SK-N-SH (cell line): ENCODE data around the gene ASAH2B. TPM values are rescaled to one million over a fixed set of nuclear protein-coding genes. Genes with fewer than 3 reads are reported as not detected.
"Not testable (repeated sequence)": the region's sequence is repeated elsewhere in the genome, so short reads cannot be mapped to it uniquely, and the experiment has no call there.

ENCODE experiments used
- CTCF ChIA-PET: fragments of 300-600, 350-600 bp; formaldehyde crosslinking; extraction: SDS; loops from one replicate; lab custom pipeline; 2021; lab: Yijun Ruan, JAX
- POLR2A ChIA-PET: fragments of 350-600 bp; sonication (Branson Sonifier 250); formaldehyde crosslinking; extraction: SDS; loops from one replicate; lab custom pipeline; 2020; ENCODE audit warnings: antibody characterized with exemption, inconsistent platforms; lab: Yijun Ruan, JAX
- DNase-seq: peaks from one replicate; pipeline ENCODE4 v3.0.0; 2012
- H2AFZ ChIP-seq: fragments of 200-600 bp; sonication (generic); 2 replicates; pipeline ENCODE4 v1.8.1; 2016; ENCODE audit warnings: antibody characterized with exemption, mild to moderate bottlenecking, low read depth
- H3F3A ChIP-seq: fragments of 200-600 bp; sonication (generic); replicated peaks from 2 replicates; pipeline ENCODE3; 2016; ENCODE audit warnings: antibody characterized with exemption, mild to moderate bottlenecking; ENCODE audit not compliant: insufficient read depth
- H3K27ac ChIP-seq, 2 experiments: fragments of 200-500 bp in 1 of 2; fragments of 200-600 bp in 1 of 2; sonication (Bioruptor generic) in 1 of 2; sonication (generic), shearing (Covaris generic) in 1 of 2; 2 replicates each; pipeline versions ENCODE4 v1.5.1 to v1.6.1; 2014 to 2016; ENCODE audit warnings: low read depth in 2 of 2, inconsistent platforms in 1 of 2, low read length in 1 of 2, mild to moderate bottlenecking in 1 of 2, mixed read lengths in 1 of 2
- H3K27me3 ChIP-seq: fragments of 200-600 bp; sonication (generic), shearing (Covaris generic); 2 replicates; pipeline ENCODE4 v1.6.1; 2016; ENCODE audit warnings: mixed run types; ENCODE audit not compliant: insufficient read depth
- H3K36me3 ChIP-seq, 2 experiments: fragments of 200-500 bp in 1 of 2; fragments of 200-600 bp in 1 of 2; sonication (Bioruptor generic) in 1 of 2; sonication (generic) in 1 of 2; replicated peaks in 1 of 2; 2 replicates each; pipeline versions ENCODE3 to v1.5.1; 2014 to 2016; ENCODE audit warnings: low read length in 1 of 2, mild to moderate bottlenecking in 1 of 2; ENCODE audit not compliant: insufficient read depth in 2 of 2, control insufficient read depth in 1 of 2
- H3K4me1 ChIP-seq, 2 experiments: fragments of 200-500 bp in 1 of 2; fragments of 200-600 bp in 1 of 2; sonication (Bioruptor generic) in 1 of 2; sonication (generic), shearing (Covaris generic) in 1 of 2; 2 replicates each; pipeline versions ENCODE4 v1.5.1 to v1.6.1; 2014 to 2016; ENCODE audit warnings: low read depth in 1 of 2, low read length in 1 of 2, mixed run types in 1 of 2; ENCODE audit not compliant: insufficient read depth in 2 of 2, control insufficient read depth in 1 of 2
- H3K4me2 ChIP-seq: fragments of 200-600 bp; sonication (generic), shearing (Covaris generic); 2 replicates; pipeline ENCODE4 v1.6.1; 2017; ENCODE audit warnings: mixed run types
- H3K4me3 ChIP-seq, 2 experiments: fragments of 200-500 bp in 1 of 2; fragments of 200-600 bp in 1 of 2; sonication (Bioruptor generic) in 1 of 2; sonication (generic), shearing (Covaris generic) in 1 of 2; 2 replicates each; pipeline versions ENCODE4 v1.5.1 to v1.8.1; 2014 to 2016; ENCODE audit warnings: low read depth in 2 of 2, inconsistent platforms in 1 of 2, low read length in 1 of 2, mild to moderate bottlenecking in 1 of 2, mixed read lengths in 1 of 2, moderate library complexity in 1 of 2
- H3K79me2 ChIP-seq: fragments of 200-600 bp; sonication (generic); 2 replicates; pipeline ENCODE4 v1.8.1; 2017; ENCODE audit warnings: mild to moderate bottlenecking; ENCODE audit not compliant: insufficient read depth
- H3K9ac ChIP-seq: fragments of 200-600 bp; sonication (generic); 2 replicates; pipeline ENCODE4 v1.6.1; 2017; ENCODE audit warnings: mixed run types
- H3K9me2 ChIP-seq: fragments of 200-600 bp; sonication (generic); 2 replicates; pipeline ENCODE4 v1.6.1; 2017; ENCODE audit warnings: mixed run types
- H3K9me3 ChIP-seq: fragments of 200-600 bp; sonication (generic); 2 replicates; pipeline ENCODE4 v1.6.1; 2017; ENCODE audit warnings: mixed run types, mild to moderate bottlenecking, moderate library complexity
- H4K20me1 ChIP-seq: fragments of 200-600 bp; sonication (generic); 2 replicates; pipeline ENCODE4 v1.6.1; 2017; ENCODE audit warnings: mild to moderate bottlenecking, mixed run types; ENCODE audit not compliant: insufficient read depth
- CHD2 ChIP-seq: fragments of 150-350 bp; IDR thresholded peaks from 2 replicates; pipeline ENCODE4 v1.6.1; 2018; ENCODE audit warnings: low read length; ENCODE audit not compliant: partially characterized antibody
- ELF1 ChIP-seq: IDR thresholded peaks from 2 replicates; pipeline ENCODE4 v1.4.0; 2012
- FOXJ3 ChIP-seq: sonication (generic); formaldehyde crosslinking; IDR thresholded peaks from 2 replicates; pipeline ENCODE4 v1.5.1; 2020; ENCODE audit warnings: mild to moderate bottlenecking, missing genetic modification reagents
- GABPA ChIP-seq: IDR thresholded peaks from 2 replicates; pipeline ENCODE4 v1.4.0; 2012; ENCODE audit warnings: low read depth, mild to moderate bottlenecking
- IRF3 ChIP-seq: fragments of 150-350 bp; IDR thresholded peaks from 2 replicates; pipeline ENCODE4 v1.6.1; 2016; ENCODE audit warnings: mild to moderate bottlenecking, low read depth, low read length
- JUND ChIP-seq: IDR thresholded peaks from 2 replicates; pipeline ENCODE4 v1.4.0; 2012
- MAX ChIP-seq: IDR thresholded peaks from 2 replicates; pipeline ENCODE4 v1.4.0; 2012; ENCODE audit warnings: low read depth
- MEF2A ChIP-seq: IDR thresholded peaks from 2 replicates; pipeline ENCODE4 v1.4.0; 2012; ENCODE audit warnings: low read depth, borderline replicate concordance
- MXI1 ChIP-seq: IDR thresholded peaks from 2 replicates; pipeline ENCODE4 v1.6.1; 2012; ENCODE audit warnings: mild to moderate bottlenecking, low read depth, low read length, improper control_type of control experiment
- NFIC ChIP-seq: IDR thresholded peaks from 2 replicates; pipeline ENCODE4 v1.4.0; 2012; ENCODE audit warnings: borderline replicate concordance
- NRF1 ChIP-seq: IDR thresholded peaks from 2 replicates; pipeline ENCODE4 v1.6.1; 2012; ENCODE audit warnings: low read depth, mild to moderate bottlenecking, low read length
- POLR2AphosphoS5 ChIP-seq: IDR thresholded peaks from 2 replicates; pipeline ENCODE4 v1.6.1; 2012; ENCODE audit warnings: low read depth, low read length
- RAD21 ChIP-seq: IDR thresholded peaks from 2 replicates; pipeline ENCODE4 v1.6.1; 2012; ENCODE audit warnings: mild to moderate bottlenecking, low read length
- RCOR1 ChIP-seq: fragments of 150-350 bp; IDR thresholded peaks from 2 replicates; pipeline ENCODE4 v1.6.1; 2017; ENCODE audit warnings: antibody characterized with exemption, low read length
- RXRA ChIP-seq: IDR thresholded peaks from 2 replicates; pipeline ENCODE4 v1.4.0; 2012; ENCODE audit warnings: low read depth, mild to moderate bottlenecking, borderline replicate concordance
- SIN3A ChIP-seq: IDR thresholded peaks from 2 replicates; pipeline ENCODE4 v1.6.1; 2012; ENCODE audit warnings: low read depth, mild to moderate bottlenecking, low read length, moderate library complexity, borderline replicate concordance
- SMC3 ChIP-seq: IDR thresholded peaks from 2 replicates; pipeline ENCODE4 v1.6.1; 2012; ENCODE audit warnings: low read depth, low read length, improper control_type of control experiment
- TAF1 ChIP-seq: IDR thresholded peaks from 2 replicates; pipeline ENCODE4 v1.6.1; 2012; ENCODE audit warnings: low read depth, mild to moderate bottlenecking, low read length, moderate library complexity, borderline replicate concordance
- YY1 ChIP-seq: IDR thresholded peaks from 2 replicates; pipeline ENCODE4 v1.4.0; 2012; ENCODE audit warnings: low read depth, mild to moderate bottlenecking
- WGBS: methylation state at CpG from one replicate; pipeline ENCODE4 v1.1.6; 2017; ENCODE audit warnings: low lambda C conversion rate; 5-methylcytosine and 5-hydroxymethylcytosine counted together
- polyA plus RNA-seq, 3 experiments: library from polyadenylated mRNA; depleted of rRNA; stranded (reverse); fragments of >200 nt; gene quantifications; 2 replicates each; pipeline ENCODE4 v1.2.3, GENCODE V29; 2012

ASAH2B gene
- polyA plus RNA-seq (2012; rRNA removed) = 5.5 and 7.0 TPM in 2 replicates
- polyA plus RNA-seq (2012; cell fraction: cytosol; rRNA removed) = 4.8 and 5.1 TPM in 2 replicates
- 2.1 and 5.0 TPM in 2 replicates for polyA plus RNA-seq (2012; cell fraction: nucleus; rRNA removed)

GRCh38 chr10:50739618-50740292, at the start of gene ASAH2B:
Gene ASAH2B, plus strand, starts transcription at chr10:50739936. Its CDS starts 5,195 bp downstream, at chr10:50745131.
- Histone ChIP-seq H3K27me3 (no peaks in the 10 kb centered on the region), H3K79me2 (peaks cover 10% of the 10 kb centered on the region), H3K4me1 (peaks cover 3 to 5% of the 10 kb centered on the region in 2 experiments; a peak in 1 of 4 replicates), H3K4me3 (peak within 1 kb of the TSS; percentile 67 to 77), H3K9me2 (no peaks in the 10 kb centered on the region), H3K9ac (peak within 1 kb of the TSS; percentile 76), H3K36me3 (no peaks in the 10 kb centered on the region), H4K20me1 (no peaks in the 10 kb centered on the region), H3K27ac (peak within 1 kb of the TSS; percentile 77 to 93), H3K9me3 (no peaks in the 10 kb centered on the region), H3F3A (peaks cover 7% of the 10 kb centered on the region), H2AFZ (peak within 1 kb of the TSS; percentile 89), H3K4me2 (peak within 1 kb of the TSS; percentile 89)
- TF ChIP-seq POLR2AphosphoS5 (peak; percentile 74; the same call in 1 of the 2 replicates), RAD21 (no peak), ELF1 (no peak; the same call in 1 of the 2 replicates), RXRA (no peak), SMC3 (no peak), MEF2A (no peak), FOXJ3 (CRISPR knock-in tag) (0 out of 2 replicates have a peak, but pooled peaks have one; percentile 60), CHD2 (peak; percentile 27), NRF1 (peak; percentile 30; the same call in 1 of the 2 replicates), RCOR1 (no peak), MXI1 (0 out of 2 replicates have a peak, but pooled peaks have one; percentile 34), JUND (no peak), GABPA (peak; percentile 85), TAF1 (peak; percentile 55; the same call in 1 of the 2 replicates), YY1 (no peak), SIN3A (peak; percentile 54; the same call in 1 of the 2 replicates), MAX (peak; percentile 85), NFIC (peak; percentile 53; the same call in 1 of the 2 replicates), IRF3 (no peak)
- 0% methylated on average over 15 of the region's 62 CpGs for WGBS
- ChIA-PET POLR2A (interaction anchor here (1.1 kb wide), 1 partner anchor 80 kb away, joined by 3 read pairs; no protein-coding TSS in a partner anchor), CTCF (no interaction called here)
- DNase-seq = peak; percentile 77

- H3K79me2 ChIP-seq, H3F3A ChIP-seq, H3K4me2 ChIP-seq, H3K27me3 ChIP-seq, POLR2A ChIA-PET, DNase-seq, H3K27ac ChIP-seq, H3K9ac ChIP-seq, CTCF ChIA-PET, H3K9me2 ChIP-seq, H3K36me3 ChIP-seq, H3K9me3 ChIP-seq, H2AFZ ChIP-seq, H3K4me3 ChIP-seq, H4K20me1 ChIP-seq, H3K4me1 ChIP-seq: not testable (repeated sequence)
- WGBS = no CpG with 5 or more reads among the region's 4 CpGs
Observed at GRCh38 chr10:50697819-50698218, 41.9 kb upstream of the ASAH2B start.

GRCh38 chr10:50701947-50702346, 37.8 kb upstream of the ASAH2B start:
- H3K27ac ChIP-seq, H3K27me3 ChIP-seq, CTCF ChIA-PET, POLR2A ChIA-PET, H3F3A ChIP-seq, H3K4me3 ChIP-seq, H3K36me3 ChIP-seq, H4K20me1 ChIP-seq, H3K4me1 ChIP-seq, H3K79me2 ChIP-seq, H3K9ac ChIP-seq, H2AFZ ChIP-seq, H3K9me3 ChIP-seq, H3K9me2 ChIP-seq, H3K4me2 ChIP-seq, DNase-seq: not testable (repeated sequence)
- no CpG with 5 or more reads among the region's 5 CpGs for WGBS

- H3K4me2 ChIP-seq, H3K9me3 ChIP-seq, H3K4me1 ChIP-seq, H3F3A ChIP-seq, H3K9ac ChIP-seq, H3K79me2 ChIP-seq, H2AFZ ChIP-seq, H3K9me2 ChIP-seq, H3K4me3 ChIP-seq, H3K36me3 ChIP-seq, H4K20me1 ChIP-seq, POLR2A ChIA-PET, H3K27ac ChIP-seq, DNase-seq, CTCF ChIA-PET, H3K27me3 ChIP-seq: not testable (repeated sequence)
- WGBS = 70% methylated on average over 6 of the region's 7 CpGs
Observed at GRCh38 chr10:50702997-50703396, 36.7 kb upstream of the ASAH2B start.
